Caki2 (cell line): ENCODE results near the gene BPI. TPM values are rescaled to one million over a fixed set of nuclear protein-coding genes. Genes with fewer than 3 reads are reported as not detected.
A peak's percentile ranks its signal among the peaks of the same experiment; 100 is the strongest.
"Not testable (repeated sequence)": the region's sequence is repeated elsewhere in the genome, so short reads cannot be mapped to it uniquely, and the experiment has no call there.

ENCODE experiments used
- DNase-seq: peaks from one replicate; pipeline ENCODE4 v3.0.0-alpha.2; 2015; ENCODE audit warnings: low read depth
- in situ Hi-C: cut with HindIII; loops from 2 replicates; pipeline ENCODE4 v1.10.0; 2016; ENCODE audit warnings: low sequenced_read_pairs, low pct_unique_long_range_greater_than_20kb, mixed read lengths
- total RNA-seq: library from RNA; depleted of rRNA; stranded (reverse); fragments of >200 nt; shearing (Covaris generic); gene quantifications from 2 replicates; pipeline ENCODE4 v1.2.3, GENCODE V29; 2014; ENCODE audit warnings: low replicate concordance

Gene BPI
- total RNA-seq, 1 experiment from 2014 or later, result not detected

DNA sequence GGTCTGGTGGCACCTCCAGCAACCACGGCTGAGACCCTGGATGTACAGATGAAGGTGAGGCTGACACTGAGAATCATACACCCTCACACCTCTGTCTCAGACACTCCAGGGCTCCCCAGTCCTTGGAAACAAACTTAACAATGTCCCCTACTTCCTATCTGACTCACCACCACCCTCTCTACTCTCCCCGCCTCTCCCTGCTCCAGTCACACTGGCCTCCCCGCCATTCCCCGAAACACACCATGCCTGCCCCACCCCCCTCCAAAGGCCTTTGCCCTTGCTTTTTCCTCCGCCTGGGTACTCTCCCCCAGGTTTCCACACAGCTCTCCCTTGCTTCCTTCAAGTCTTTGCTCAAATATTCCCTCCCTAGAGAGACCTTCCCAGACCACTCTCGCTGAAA is 16.3 kb downstream of the BPI start:
- DNase-seq, result no peak
- in situ Hi-C loops, result no loop called here

GRCh38 chr20:38321959-38322598 is 18.1 kb downstream of the BPI start:
- in situ Hi-C loops, result no loop called here
- DNase-seq, result peak; percentile 26

DNA sequence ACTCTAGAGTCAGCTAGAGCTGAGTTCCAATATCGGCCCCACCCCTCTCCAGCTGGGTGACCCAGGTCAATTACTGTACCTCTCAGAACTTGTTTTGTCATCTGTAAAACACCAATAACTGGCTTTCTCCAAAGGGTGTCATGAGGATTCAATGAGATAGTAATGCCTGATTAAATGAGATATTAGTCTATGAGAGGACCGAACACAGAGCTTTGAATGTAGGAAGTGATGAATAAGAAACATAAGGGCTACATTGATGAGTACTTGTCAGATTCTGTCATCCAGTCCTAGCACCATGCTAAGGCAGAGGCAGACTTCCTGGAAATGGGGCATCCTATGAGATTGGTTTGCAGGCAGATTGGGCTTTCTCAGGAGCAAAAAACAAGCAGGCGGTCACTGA is 20.2 kb downstream of the BPI start:
- in situ Hi-C loops, result no loop called here
- no peak for DNase-seq

DNA sequence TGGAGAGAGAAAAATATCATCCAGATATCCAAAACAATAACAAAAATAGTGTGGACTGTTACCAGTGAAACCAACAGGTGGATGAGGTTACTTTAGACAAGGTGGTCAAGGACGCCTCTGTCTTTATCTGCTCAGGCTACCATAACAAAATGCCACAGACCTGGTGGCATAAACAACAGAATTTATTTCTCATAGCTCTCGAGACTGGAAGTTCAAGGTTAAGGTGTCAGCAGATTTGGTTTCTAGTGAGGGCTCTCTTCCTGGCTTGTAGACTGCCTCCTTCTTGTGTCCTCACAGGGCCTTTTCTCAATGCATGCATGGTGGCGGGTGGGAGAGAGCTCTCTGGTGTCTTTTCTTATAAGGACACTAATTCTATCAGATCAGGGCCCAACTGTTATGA is 21.2 kb downstream of the BPI start:
- in situ Hi-C loops, result no loop called here

GRCh38 chr20:38325905-38326304 is 21.9 kb downstream of the BPI start:
- DNase-seq, result no peak
- in situ Hi-C loops, result no loop called here

More for the DNA sequence above, 21.2 kb downstream of the BPI start:
- no peak for DNase-seq

DNA sequence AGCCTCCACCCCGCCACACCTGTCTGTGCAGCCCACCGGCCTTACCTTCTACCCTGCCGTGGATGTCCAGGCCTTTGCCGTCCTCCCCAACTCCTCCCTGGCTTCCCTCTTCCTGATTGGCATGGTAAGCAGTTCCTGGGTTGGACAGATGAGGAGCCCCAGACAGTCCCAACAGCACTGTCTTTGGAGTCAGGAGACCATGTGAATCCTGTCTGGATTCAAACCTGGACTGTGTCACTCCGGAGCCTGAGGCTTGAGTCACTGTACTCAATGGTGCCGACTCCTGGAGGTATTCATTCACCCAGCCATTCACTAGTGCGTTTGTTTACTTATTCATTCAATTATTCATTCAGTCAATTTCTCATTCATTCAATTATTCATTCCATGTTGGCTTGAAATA is 22.4 kb downstream of the BPI start:
- no peak for DNase-seq
- in situ Hi-C loops, result no loop called here

- DNase-seq, result no peak
- in situ Hi-C loops, result no loop called here
These were observed 26.7 kb downstream of the BPI start for GRCh38 chr20:38330638-38331037.

GRCh38 chr20:38331245-38331644 is 27.3 kb downstream of the BPI start:
- in situ Hi-C loops, result no loop called here
- DNase-seq, result no peak

DNA sequence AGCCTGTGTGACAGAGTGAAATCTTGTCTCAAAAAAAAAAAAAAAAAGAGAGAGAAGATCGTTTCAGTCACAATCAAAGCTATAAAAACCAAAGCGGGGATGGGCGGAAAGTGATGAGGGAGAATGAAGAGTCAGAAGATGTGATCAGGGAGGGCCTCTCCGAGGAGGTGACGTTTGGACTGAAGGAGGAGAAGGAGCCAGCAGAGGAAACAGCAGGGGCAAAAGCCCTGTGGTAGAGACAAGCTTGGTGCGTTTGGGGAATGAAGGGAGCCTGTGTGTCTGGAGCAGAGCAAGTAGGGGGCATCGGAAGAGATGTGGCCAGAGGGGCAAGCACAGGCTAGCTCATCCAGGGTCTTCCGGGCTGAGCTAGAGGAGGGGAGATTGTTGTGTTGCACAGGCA is 27.9 kb downstream of the BPI start:
- no peak for DNase-seq
- in situ Hi-C loops, result no loop called here

DNA sequence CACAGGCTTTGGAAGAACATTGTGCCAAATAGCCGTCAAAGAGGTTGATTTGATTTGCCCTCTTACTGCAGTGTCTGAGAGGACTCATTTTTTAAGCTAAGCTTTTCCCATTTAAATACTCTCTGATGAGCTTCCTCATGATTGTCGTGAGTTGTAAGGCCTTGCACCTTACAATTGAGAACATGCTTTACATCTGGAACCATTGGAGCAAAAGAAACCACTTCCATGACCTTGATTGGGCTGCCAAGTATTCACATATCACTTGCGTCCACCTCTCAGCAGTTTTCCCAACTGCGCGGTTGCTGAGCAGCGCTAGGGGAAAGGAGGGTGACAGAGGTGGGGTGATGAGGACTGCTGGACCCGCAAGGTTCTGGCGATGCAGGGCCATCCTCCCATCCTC is 30.1 kb downstream of the BPI start:
- no peak for DNase-seq
- in situ Hi-C loops, result no loop called here

GRCh38 chr20:38336726-38337125 is 32.8 kb downstream of the BPI start:
- no peak for DNase-seq
- in situ Hi-C loops, result no loop called here

DNA sequence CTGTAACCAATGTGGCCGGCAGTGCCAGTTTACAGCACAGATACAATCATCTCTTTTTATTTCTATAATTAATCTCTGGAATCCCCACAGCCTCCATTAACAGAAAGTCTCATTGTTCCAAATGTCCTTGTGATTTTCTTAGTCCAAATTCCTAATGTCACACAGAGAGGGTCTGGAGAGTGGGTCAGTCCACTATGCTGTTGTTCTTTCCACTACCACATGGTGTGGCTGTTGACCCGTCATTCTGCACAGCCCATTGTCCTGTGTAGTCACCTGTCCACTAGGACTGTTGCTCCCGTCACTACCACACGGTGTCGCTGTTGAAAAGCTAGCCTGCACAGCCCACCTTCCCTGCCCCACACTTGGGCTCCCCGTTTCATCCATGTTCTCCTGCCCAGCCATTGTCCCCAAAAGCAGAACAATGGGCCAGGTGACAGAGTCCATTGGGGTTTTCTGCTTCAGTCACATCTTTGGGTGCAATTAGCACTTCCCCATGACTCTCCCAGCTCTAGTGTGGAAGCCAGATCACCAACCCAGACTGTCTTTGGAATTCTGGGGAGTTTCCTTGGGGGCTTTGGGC is 33.7 kb downstream of the BPI start:
- in situ Hi-C loops, result no loop called here
- DNase-seq, result no peak

DNA sequence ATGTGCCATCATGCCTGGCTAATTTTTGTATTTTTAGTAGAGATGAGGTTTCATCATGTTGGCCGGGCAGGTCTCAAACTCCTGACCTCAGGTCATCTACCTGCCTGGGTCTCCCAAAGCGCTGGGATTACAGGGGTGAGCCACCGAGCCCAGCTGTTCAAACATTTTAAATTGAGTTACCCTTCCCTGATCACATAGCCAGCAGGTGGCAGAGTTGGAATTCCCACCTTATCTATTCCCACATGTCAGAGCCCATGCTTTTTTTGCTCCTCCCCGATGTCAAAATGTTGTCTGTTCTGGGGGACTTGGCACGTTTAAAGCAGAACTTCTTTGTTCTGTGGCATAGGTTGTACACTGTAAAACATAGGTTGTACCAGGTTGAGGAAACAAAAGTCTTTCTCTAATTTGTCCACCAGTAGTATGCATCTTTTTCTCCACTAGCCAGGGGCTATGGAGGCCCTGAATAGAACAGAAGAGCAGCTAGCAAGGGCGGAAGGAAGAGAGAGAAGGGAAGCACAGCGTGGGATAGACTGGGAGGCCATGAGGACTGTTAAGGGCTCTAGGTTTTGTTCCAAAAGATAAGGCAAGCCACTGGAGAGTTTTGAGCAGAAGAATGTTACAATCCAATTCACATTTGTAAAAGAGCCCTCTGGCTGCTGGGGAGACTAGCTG is 35.0 kb downstream of the BPI start:
- in situ Hi-C loops, result no loop called here
- no peak for DNase-seq

DNA sequence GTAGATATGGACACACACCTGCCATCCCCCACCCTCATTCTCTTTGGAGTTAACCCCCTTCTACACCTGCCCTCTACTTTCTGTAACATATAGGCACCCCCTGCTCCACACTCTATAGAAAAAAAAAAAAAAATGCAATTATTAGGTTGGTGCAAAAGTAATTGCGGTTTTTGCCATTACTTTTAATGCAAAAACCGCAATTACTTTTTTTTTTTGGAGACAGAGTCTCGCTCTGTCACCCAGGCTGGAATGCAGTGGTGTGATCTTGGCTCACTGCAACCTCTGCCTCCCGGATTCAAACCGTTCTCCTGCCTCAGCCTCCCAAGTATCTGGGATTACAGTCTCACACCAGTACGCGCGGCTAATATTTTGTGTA is 35.6 kb downstream of the BPI start:
- DNase-seq, in situ Hi-C loops: not testable (repeated sequence)

DNA sequence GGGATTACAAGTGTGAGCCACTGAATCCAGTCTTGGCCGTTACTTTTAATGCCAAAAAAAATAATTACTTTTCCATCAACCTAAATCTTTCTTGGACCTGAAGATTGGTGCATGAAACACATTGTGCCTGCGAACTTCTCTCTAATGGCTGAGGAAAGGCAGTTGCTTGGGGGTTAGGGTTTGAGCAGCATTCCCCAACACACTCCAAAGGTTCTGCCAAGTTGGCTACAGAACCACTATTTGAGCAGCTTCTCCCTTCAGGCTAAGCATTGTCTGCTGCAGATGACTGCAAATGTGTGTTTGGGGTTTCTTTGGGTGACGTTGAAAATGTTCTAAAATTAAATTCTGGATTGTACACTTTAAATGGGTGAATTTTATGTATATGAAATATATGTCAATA is 36.0 kb downstream of the BPI start:
- no peak for DNase-seq
- in situ Hi-C loops, result no loop called here

GRCh38 chr20:38340693-38341092 is 36.7 kb downstream of the BPI start:
- DNase-seq, result no peak
- in situ Hi-C loops, result no loop called here

DNA sequence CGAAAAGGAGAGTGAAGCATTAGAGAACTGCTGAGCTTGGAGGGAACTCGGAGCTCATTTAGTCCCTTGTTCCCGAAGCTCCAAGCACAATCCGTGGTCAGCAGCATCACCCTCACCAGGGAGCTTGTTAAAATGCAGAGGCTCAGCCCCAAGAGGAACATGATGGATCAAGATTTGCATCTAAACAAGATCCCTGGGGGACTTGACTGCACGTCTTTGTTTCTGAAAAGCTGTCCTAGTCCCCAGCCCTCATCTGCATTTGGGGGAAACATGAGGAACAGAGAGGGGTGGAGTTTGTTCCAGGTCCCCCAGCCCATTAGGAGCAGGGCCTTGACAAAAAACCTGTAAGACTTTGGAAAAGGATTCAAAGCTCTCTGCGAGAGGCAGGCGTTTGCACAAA is 38.3 kb downstream of the BPI start:
- in situ Hi-C loops, result no loop called here
- DNase-seq, result no peak

DNA sequence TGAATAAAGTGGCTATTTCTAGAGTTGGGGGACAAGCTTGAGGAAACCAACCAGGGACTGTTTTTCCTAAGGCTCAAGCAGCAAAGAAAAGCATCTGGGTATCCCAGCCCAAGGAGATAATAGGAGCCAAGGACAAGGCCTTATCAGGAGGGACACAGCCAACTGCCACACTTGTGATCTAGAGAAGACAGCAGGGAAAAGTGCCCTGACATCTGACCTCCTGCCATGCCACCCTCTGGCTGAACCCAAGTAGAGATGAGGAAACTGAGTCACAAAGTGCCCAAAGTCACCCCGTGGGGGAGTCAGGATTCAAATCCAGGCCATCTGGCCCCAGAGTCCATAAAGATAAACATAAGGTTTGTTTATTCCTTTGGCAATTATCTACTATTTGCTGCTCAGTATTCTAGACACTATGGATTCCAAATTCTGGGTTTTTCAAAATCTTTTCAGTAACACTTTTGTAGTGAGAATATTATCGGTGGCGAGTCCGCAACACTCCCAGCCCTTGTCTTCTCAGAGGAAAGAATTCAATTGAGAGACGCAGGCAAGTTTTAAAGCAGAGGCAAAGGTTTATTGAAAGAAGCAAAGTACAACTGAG is 38.9 kb downstream of the BPI start:
- DNase-seq, result no peak
- in situ Hi-C loops, result no loop called here

- DNase-seq, result no peak
- in situ Hi-C loops, result no loop called here
These were observed 39.6 kb downstream of the BPI start for GRCh38 chr20:38343311-38344106.
